Neural crest cell (in vitro differentiated cells): Measurements from ENCODE around the gene GPR39. TPM values are rescaled to one million over a fixed set of nuclear protein-coding genes. Genes with fewer than 3 reads are reported as not detected.

Experiments used
- DNase-seq: peaks from one replicate; pipeline ENCODE4 v3.0.0; 2021; ENCODE audit warnings: low read depth, mixed read lengths, low spot score
- H3K27ac Mint-ChIP-seq: one replicate; pipeline ENCODE4 v1.8.0; 2021; ENCODE audit warnings: mild to moderate bottlenecking, mixed read lengths; ENCODE audit not compliant: unreplicated experiment
- H3K27me3 Mint-ChIP-seq: 2 replicates; pipeline ENCODE4 v1.8.0; 2021; ENCODE audit warnings: low read depth, mild to moderate bottlenecking, mixed read lengths
- H3K36me3 Mint-ChIP-seq: 2 replicates; pipeline ENCODE4 v1.8.0; 2021; ENCODE audit warnings: low read depth, mild to moderate bottlenecking, mixed read lengths
- H3K4me1 Mint-ChIP-seq: 2 replicates; pipeline ENCODE4 v1.8.0; 2021; ENCODE audit warnings: mixed read lengths
- H3K4me3 Mint-ChIP-seq: one replicate; pipeline ENCODE4 v1.8.0; 2021; ENCODE audit warnings: mild to moderate bottlenecking, mixed read lengths
- H3K9me3 Mint-ChIP-seq: 2 replicates; pipeline ENCODE4 v1.8.0; 2021; ENCODE audit warnings: mixed read lengths
- total RNA-seq: library from RNA; stranded (reverse); gene quantifications from 2 replicates; pipeline ENCODE4 v1.2.1, GENCODE V29; 2021
- TF ChIP-seq, protein P1 (sequence below): fragments of 200-600 bp; sonication (generic); conservative IDR thresholded peaks from 2 replicates; pipeline ENCODE4 v1.5.0; 2021; ENCODE audit warnings: antibody characterized with exemption, mild to moderate bottlenecking

GPR39 gene
- total RNA-seq, 1 donor from 2014 or later: 0.35 TPM

DNA sequence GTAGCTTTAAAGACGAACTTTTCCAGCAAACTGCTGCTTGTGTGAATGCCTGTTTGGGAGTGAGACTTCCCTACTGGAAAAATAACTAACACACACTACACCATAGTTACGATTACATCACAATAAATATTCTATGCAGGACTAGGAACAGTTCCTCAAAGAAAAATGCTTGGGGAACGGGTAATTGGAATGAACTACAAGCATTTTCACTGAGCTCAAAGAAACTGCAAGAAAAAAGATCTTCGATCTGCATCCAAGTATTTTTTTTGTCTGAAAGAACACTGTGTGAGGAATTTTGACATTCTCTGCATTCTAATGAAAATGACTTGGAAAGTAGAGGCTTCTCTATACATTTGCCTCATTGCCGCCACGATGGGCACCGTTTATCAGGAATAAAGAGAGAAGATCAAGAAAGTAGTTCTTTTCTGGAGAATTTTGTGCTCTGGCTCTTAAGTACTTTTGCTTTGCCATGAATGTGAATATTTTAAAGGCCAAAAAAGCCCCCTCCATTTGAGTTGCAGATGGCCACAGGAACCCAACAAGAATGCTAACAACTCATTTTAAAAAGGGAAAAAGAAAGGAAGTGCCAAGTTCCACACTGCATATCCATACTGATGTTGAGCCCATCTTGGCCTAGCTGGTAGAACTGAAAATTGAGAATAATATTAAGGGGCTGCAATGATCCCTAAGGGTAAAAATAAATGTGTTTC lies 239.8 kb downstream of the GPR39 start:
- H3K9me3 Mint-ChIP-seq: no peaks in the 10 kb centered on the region
- TF ChIP-seq, protein P1, sequence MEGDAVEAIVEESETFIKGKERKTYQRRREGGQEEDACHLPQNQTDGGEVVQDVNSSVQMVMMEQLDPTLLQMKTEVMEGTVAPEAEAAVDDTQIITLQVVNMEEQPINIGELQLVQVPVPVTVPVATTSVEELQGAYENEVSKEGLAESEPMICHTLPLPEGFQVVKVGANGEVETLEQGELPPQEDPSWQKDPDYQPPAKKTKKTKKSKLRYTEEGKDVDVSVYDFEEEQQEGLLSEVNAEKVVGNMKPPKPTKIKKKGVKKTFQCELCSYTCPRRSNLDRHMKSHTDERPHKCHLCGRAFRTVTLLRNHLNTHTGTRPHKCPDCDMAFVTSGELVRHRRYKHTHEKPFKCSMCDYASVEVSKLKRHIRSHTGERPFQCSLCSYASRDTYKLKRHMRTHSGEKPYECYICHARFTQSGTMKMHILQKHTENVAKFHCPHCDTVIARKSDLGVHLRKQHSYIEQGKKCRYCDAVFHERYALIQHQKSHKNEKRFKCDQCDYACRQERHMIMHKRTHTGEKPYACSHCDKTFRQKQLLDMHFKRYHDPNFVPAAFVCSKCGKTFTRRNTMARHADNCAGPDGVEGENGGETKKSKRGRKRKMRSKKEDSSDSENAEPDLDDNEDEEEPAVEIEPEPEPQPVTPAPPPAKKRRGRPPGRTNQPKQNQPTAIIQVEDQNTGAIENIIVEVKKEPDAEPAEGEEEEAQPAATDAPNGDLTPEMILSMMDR: no peak
- no peak for DNase-seq
- no peak overlapping the region for H3K27ac Mint-ChIP-seq
- peaks cover 23% of the 10 kb centered on the region for H3K4me1 Mint-ChIP-seq
- peaks cover 7% of the 10 kb centered on the region for H3K36me3 Mint-ChIP-seq
- no peaks in the 10 kb centered on the region for H3K27me3 Mint-ChIP-seq
- H3K4me3 Mint-ChIP-seq: no peak overlapping the region

DNA sequence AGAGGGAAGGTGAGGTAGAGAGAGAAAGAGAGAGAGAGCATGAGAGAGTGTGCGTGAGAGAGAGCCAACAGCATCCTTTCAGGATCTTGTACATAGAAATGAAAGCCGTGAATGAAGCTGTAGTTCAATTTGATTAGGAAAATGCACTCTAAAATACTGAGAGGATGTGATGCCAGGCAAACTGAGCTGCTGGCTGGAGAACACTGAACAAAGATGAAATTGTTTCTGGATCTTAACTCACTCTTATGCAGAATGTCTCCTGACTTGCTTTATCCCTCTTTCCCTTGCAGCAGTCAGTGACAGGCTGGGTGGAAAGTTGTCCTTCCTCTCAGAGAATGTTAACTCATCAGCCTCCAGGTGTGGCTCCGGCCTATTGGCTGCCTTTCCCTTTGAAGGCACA lies 242.7 kb downstream of the GPR39 start:
- DNase-seq: no peak
- no peaks in the 10 kb centered on the region for H3K27me3 Mint-ChIP-seq
- H3K4me3 Mint-ChIP-seq: no peak overlapping the region
- H3K36me3 Mint-ChIP-seq: peaks cover 10% of the 10 kb centered on the region
- H3K4me1 Mint-ChIP-seq: peaks cover 13% of the 10 kb centered on the region
- TF ChIP-seq, protein P1: no peak
- no peaks in the 10 kb centered on the region for H3K9me3 Mint-ChIP-seq
- H3K27ac Mint-ChIP-seq: no peak overlapping the region

DNA sequence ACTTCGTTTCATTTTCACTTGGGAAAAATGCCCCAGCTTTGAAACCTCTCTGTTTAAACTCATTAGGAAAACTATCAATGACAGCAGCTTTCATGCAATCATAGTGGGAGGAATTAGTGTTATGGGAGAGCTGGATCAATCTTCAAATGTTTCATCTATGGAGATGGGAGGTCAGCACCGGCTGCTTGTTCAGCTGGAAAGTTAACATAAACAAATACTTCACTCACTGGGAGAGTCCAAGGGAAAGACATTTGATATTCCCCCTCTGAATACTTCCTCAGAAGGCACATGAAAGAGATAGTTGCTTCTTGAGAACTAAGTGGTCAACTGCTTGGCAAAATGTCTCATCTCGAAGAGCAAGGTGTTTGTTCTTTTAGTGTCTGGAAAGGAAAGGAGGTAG lies 246.1 kb downstream of the GPR39 start:
- Mint-ChIP-seq H3K9me3 (no peaks in the 10 kb centered on the region), H3K27me3 (peaks cover 9% of the 10 kb centered on the region), H3K4me1 (peaks cover 10% of the 10 kb centered on the region), H3K27ac (no peak overlapping the region), H3K4me3 (no peak overlapping the region), H3K36me3 (peaks cover 10% of the 10 kb centered on the region)
- DNase-seq: no peak
- TF ChIP-seq, protein P1: no peak

DNA sequence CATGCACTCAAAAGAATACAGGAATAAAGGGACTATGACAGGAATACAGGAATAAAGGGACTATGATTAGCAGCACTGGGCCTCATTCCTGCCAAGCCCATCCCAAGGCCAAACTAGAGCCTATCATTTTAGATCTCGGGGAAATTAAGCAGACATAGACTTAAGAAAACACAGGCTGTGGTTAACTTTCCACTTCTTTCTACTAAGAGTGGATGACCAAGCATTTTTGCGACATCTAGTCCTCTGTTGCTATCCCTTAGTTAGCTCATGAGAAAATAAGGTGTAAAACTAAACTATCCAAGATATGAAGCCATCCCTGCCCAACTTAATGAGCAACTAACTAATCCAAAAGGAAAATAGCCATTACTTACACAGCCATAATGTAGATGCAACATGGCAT lies 247.5 kb downstream of the GPR39 start:
- no peak overlapping the region for H3K27ac Mint-ChIP-seq
- TF ChIP-seq, protein P1: no peak
- DNase-seq: no peak
- H3K4me1 Mint-ChIP-seq: peaks cover 21% of the 10 kb centered on the region
- peaks cover 17% of the 10 kb centered on the region for H3K27me3 Mint-ChIP-seq
- no peaks in the 10 kb centered on the region for H3K9me3 Mint-ChIP-seq
- H3K4me3 Mint-ChIP-seq: no peak overlapping the region
- H3K36me3 Mint-ChIP-seq: peaks cover 7% of the 10 kb centered on the region

DNA sequence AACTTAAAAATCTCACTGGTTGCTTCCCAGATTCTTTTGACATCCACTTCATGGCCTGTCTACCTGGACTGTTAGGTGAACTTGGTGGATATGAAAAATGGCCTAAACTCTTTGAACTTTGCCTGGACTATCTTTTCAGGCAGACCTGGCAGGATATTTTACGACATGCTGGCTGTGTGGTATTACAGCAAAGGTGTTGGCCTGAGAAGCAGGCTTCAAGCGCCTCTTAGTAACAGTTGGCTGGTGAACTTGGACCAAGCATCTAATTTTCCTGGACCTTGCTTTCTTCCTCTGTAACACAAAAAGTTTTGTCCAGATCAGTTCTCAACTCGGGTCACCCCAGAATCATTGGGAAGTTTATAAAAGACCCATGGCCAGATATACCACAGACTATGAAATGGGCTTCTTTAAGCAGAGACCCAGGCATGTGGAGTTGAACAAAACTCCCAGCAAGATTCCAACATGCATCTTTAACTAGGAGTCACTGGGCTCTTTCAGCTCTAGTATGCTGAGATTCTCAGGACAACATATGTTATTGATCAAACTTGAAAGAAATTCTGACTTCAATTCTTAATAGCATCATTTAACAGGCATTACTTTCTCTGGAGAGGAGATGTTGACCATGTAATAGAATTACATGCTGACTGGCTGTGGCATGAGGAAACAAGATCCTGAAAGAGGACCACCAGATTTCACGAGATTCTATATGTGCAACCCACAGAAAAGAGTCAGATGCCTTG lies 249.0 kb downstream of the GPR39 start:
- Mint-ChIP-seq H3K9me3 (no peaks in the 10 kb centered on the region), H3K36me3 (peaks cover 7% of the 10 kb centered on the region), H3K4me1 (peaks cover 21% of the 10 kb centered on the region), H3K27ac (no peak overlapping the region), H3K4me3 (no peak overlapping the region), H3K27me3 (peaks cover 21% of the 10 kb centered on the region)
- DNase-seq: no peak
- TF ChIP-seq, protein P1: no peak
